Stimulated activated CD8-positive, alpha-beta memory T cell treated with anti-CD3 and anti-CD28 coated beads, Interleukin-2, amount 100 ng/mL, for 1 hour (primary cell): ENCODE measurements around the gene LYPD8.

Source experiments
- DNase-seq, 2 donors: peaks; one replicate each; pipeline ENCODE4 v3.0.0-alpha.2; 2020; ENCODE audit warnings: low read depth in 2 of 2

The LYPD8 gene

GRCh38 chr1:248757784-248758195 lies 2.2 kb upstream of the LYPD8 start:
- no peak for DNase-seq

GRCh38 chr1:248756636-248757035 lies 1.1 kb upstream of the LYPD8 start:
- no peak for DNase-seq

- no peak for DNase-seq
These were observed 592 bp upstream of the LYPD8 start for GRCh38 chr1:248756151-248756550.

GRCh38 chr1:248753708-248754280 lies 1.8 kb downstream of the LYPD8 start:
- DNase-seq: no peak

- DNase-seq: no peak
These were observed 2.4 kb downstream of the LYPD8 start for GRCh38 chr1:248753029-248753594.

GRCh38 chr1:248752161-248753028 lies 3.2 kb downstream of the LYPD8 start:
- DNase-seq: no peak

- no peak for DNase-seq
These were observed 3.9 kb downstream of the LYPD8 start for GRCh38 chr1:248751635-248752034.

GRCh38 chr1:248751142-248751541 lies 4.4 kb downstream of the LYPD8 start:
- no peak for DNase-seq

GRCh38 chr1:248750496-248750895 lies 5.1 kb downstream of the LYPD8 start:
- no peak for DNase-seq

GRCh38 chr1:248748211-248748610 lies 7.3 kb downstream of the LYPD8 start:
- no peak for DNase-seq

GRCh38 chr1:248740876-248741275 lies 14.7 kb downstream of the LYPD8 start:
- no peak for DNase-seq

GRCh38 chr1:248739572-248740205 lies 15.9 kb downstream of the LYPD8 start:
- no peak for DNase-seq

- DNase-seq: no peak
These were observed 18.1 kb downstream of the LYPD8 start for GRCh38 chr1:248737457-248737856.

- DNase-seq: no peak
These were observed 18.6 kb downstream of the LYPD8 start for GRCh38 chr1:248736977-248737376.

- DNase-seq: no peak
These were observed 22.0 kb downstream of the LYPD8 start for GRCh38 chr1:248733566-248733965.

- no peak for DNase-seq
These were observed 24.8 kb downstream of the LYPD8 start for GRCh38 chr1:248730507-248731335.

GRCh38 chr1:248714248-248714647 lies 41.3 kb downstream of the LYPD8 start:
- no peak for DNase-seq

GRCh38 chr1:248710305-248710900 lies 45.2 kb downstream of the LYPD8 start:
- no peak for DNase-seq

- no peak for DNase-seq
These were observed 51.0 kb downstream of the LYPD8 start for GRCh38 chr1:248704606-248705005.

- no peak for DNase-seq
These were observed 51.9 kb downstream of the LYPD8 start for GRCh38 chr1:248703674-248704073.

GRCh38 chr1:248702714-248703113 lies 52.8 kb downstream of the LYPD8 start, which contains the start of gene OR14I1:
Gene OR14I1 (minus strand): TSS chr1:248702766.
- no peak for DNase-seq
